ENCODE results near the gene SPINK13. TPM values are rescaled to one million over a fixed set of nuclear protein-coding genes. Genes with fewer than 3 reads are reported as not detected.

The SPINK13 gene
- total RNA-seq, 1 experiment from 2014 or later: not detected

DNA sequence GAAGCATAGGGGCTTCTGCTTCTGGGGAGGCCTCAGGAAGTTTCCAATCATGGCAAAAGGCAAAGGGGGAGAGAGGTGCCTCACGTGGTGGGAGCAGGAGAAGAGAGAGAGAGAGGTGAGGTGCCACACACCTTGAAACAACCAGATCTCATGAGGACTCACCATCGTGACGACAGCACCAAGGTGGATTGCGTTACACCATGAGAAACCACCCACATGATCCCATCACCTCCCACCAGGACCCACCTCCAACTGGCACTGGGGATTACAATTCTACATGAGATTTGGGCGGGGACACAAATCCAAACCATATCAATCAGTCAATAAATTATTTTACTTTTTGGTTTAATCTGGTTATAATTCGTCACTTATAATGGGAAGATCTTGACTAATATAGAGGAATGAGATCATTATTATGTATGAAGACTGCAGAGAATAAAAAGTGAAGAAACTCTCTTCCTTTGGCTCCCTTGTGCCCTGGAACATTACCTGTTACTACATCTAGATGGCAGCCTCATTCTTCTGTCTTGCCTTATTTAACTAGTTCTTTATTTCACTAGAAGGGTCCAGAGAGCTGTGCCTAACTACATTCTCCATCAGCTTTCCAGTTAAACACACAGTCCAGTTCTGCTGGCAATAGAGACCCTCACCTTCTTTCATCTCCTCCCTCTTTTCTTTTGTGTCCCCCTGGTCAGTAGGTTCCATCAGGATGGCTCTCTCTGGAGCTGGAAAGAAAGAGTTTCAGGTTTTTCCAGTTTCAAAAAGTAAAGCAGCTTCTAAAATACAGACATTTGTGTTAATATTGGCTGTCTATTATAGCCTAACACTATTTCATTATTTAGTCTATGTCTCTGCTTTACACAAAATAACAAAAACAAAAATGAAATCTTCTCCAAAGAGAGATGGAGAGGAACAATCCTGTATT, 21.9 kb downstream of the SPINK13 start:
- peak; percentile 13 for DNase-seq (ENCODE audit: low spot score)

DNA sequence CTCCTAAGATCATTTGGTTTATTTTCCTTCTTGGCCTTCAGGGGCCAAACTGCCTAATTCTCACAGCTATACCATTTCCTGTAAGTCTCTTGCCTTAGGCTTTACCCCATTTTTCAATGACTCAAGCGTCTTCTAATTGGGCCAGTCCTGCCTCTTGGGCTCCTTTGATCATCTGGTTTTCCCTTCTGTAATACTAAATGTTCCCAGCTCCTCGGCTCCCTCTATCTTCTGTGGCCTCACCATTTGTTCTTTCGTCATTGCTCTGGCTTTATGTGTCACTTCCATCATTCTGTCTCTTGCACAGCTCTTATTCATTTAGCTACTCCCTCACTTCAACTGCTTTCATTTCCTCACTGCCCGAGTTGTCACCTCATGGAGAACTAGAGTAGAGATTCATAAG, 29.1 kb downstream of the SPINK13 start:
- Histone ChIP-seq H3K4me1 (ENCODE audit: insufficient read depth, low read length, poor library complexity, severe bottlenecking) (no peaks in the 10 kb centered on the region), H3K9me3 (ENCODE audit: low read depth, low read length, poor library complexity, severe bottlenecking) (no peaks in the 10 kb centered on the region), H3K4me3 (ENCODE audit: low read depth, low read length, poor library complexity, severe bottlenecking) (no peak overlapping the region), H3K27ac (ENCODE audit: low read depth, low read length, poor library complexity, severe bottlenecking) (no peak overlapping the region), H3K36me3 (ENCODE audit: insufficient read depth, low read length, poor library complexity, severe bottlenecking) (no peaks in the 10 kb centered on the region), H3K27me3 (replicated peaks; ENCODE audit: insufficient read depth, low read depth, low read length, poor library complexity) (peaks cover 32% of the 10 kb centered on the region)
- intact Hi-C loops (cut with micrococcal nuclease; ENCODE audit: unreplicated experiment): no loop called here
- DNase-seq (ENCODE audit: low spot score): no peak
- POLR2A ChIA-PET (ENCODE audit: low non-redundant PET): no interaction called here
- no TSS peak for BruUV-seq (replicated peaks)
- CTCF ChIA-PET: no interaction called here
- TF ChIP-seq, protein P1, sequence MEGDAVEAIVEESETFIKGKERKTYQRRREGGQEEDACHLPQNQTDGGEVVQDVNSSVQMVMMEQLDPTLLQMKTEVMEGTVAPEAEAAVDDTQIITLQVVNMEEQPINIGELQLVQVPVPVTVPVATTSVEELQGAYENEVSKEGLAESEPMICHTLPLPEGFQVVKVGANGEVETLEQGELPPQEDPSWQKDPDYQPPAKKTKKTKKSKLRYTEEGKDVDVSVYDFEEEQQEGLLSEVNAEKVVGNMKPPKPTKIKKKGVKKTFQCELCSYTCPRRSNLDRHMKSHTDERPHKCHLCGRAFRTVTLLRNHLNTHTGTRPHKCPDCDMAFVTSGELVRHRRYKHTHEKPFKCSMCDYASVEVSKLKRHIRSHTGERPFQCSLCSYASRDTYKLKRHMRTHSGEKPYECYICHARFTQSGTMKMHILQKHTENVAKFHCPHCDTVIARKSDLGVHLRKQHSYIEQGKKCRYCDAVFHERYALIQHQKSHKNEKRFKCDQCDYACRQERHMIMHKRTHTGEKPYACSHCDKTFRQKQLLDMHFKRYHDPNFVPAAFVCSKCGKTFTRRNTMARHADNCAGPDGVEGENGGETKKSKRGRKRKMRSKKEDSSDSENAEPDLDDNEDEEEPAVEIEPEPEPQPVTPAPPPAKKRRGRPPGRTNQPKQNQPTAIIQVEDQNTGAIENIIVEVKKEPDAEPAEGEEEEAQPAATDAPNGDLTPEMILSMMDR (conservative IDR thresholded peaks at IDR 0.05; ENCODE audit: low read depth, low read length): no peak
- no peak for TF ChIP-seq EZH2 (IDR thresholded peaks at IDR 0.05; ENCODE audit: borderline replicate concordance, low read depth, low read length, poor library complexity, severe bottlenecking)

More for the DNA sequence above, 21.9 kb downstream of the SPINK13 start:
- no TSS peak for BruUV-seq (replicated peaks)
- H3K4me1 ChIP-seq (ENCODE audit: insufficient read depth, low read length, poor library complexity, severe bottlenecking): no peaks in the 10 kb centered on the region
- H3K27me3 ChIP-seq (replicated peaks; ENCODE audit: insufficient read depth, low read depth, low read length, poor library complexity): peaks cover 35% of the 10 kb centered on the region
- TF ChIP-seq, protein P1 (conservative IDR thresholded peaks at IDR 0.05; ENCODE audit: low read depth, low read length): peak; percentile 43
- no peak for TF ChIP-seq EZH2 (IDR thresholded peaks at IDR 0.05; ENCODE audit: borderline replicate concordance, low read depth, low read length, poor library complexity, severe bottlenecking)
- ChIA-PET POLR2A (ENCODE audit: low non-redundant PET) (no interaction called here), CTCF (interaction anchor here (1.5 kb wide), 1 partner anchor 440 kb away, joined by 16 read pairs; no protein-coding TSS in a partner anchor)
- H3K36me3 ChIP-seq (ENCODE audit: insufficient read depth, low read length, poor library complexity, severe bottlenecking): no peaks in the 10 kb centered on the region
- intact Hi-C loops (cut with micrococcal nuclease; ENCODE audit: unreplicated experiment): loop anchor here (5.0 kb wide), 1 partner anchor 192 kb away; no protein-coding TSS in a partner anchor
- no peaks in the 10 kb centered on the region for H3K9me3 ChIP-seq (ENCODE audit: low read depth, low read length, poor library complexity, severe bottlenecking)
- no peak overlapping the region for H3K4me3 ChIP-seq (ENCODE audit: low read depth, low read length, poor library complexity, severe bottlenecking)
- no peak overlapping the region for H3K27ac ChIP-seq (ENCODE audit: low read depth, low read length, poor library complexity, severe bottlenecking)

DNA sequence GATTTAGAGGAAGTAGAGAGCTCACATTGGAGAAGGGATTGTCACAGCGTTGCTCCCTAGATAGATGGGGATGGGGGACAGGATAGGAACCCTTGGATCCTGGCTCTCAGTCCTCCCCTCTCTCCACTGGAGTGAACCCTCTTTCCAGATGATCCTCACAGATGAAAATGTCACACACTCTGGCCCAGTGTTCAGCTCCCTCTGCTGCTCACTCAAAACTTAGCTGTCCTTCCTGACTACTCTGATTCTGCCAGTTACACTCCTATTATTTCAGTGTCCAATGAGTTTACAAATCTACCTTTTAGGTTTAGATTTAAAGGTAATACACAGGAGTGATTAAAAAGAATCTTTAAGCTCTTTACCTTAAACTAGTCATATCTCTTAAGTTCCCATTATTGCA, 37.9 kb downstream of the SPINK13 start:
- BruUV-seq (replicated peaks): no TSS peak
- intact Hi-C loops (cut with micrococcal nuclease; ENCODE audit: unreplicated experiment): loop anchor here (10.0 kb wide), 1 partner anchor 418 kb away; no protein-coding TSS in a partner anchor
- ChIA-PET CTCF (no interaction called here), POLR2A (ENCODE audit: low non-redundant PET) (no interaction called here)
- no peak for TF ChIP-seq EZH2 (IDR thresholded peaks at IDR 0.05; ENCODE audit: borderline replicate concordance, low read depth, low read length, poor library complexity, severe bottlenecking)
- TF ChIP-seq, protein P1 (conservative IDR thresholded peaks at IDR 0.05; ENCODE audit: low read depth, low read length): no peak
- no peak overlapping the region for H3K27ac ChIP-seq (ENCODE audit: low read depth, low read length, poor library complexity, severe bottlenecking)
- no peaks in the 10 kb centered on the region for H3K9me3 ChIP-seq (ENCODE audit: low read depth, low read length, poor library complexity, severe bottlenecking)
- peaks cover 15% of the 10 kb centered on the region for H3K27me3 ChIP-seq (replicated peaks; ENCODE audit: insufficient read depth, low read depth, low read length, poor library complexity)
- H3K4me1 ChIP-seq (ENCODE audit: insufficient read depth, low read length, poor library complexity, severe bottlenecking): no peaks in the 10 kb centered on the region
- no peaks in the 10 kb centered on the region for H3K36me3 ChIP-seq (ENCODE audit: insufficient read depth, low read length, poor library complexity, severe bottlenecking)
- no peak for DNase-seq (ENCODE audit: low spot score)
- no peak overlapping the region for H3K4me3 ChIP-seq (ENCODE audit: low read depth, low read length, poor library complexity, severe bottlenecking)
